Mesenchymal stem cell (in vitro differentiated cells and primary cell): ENCODE results near the gene CMTR1.

Experiments
- DNase-seq: peaks from one replicate; pipeline ENCODE4 v3.0.0-alpha.2; 2013
- H2AFZ ChIP-seq: one replicate; pipeline ENCODE4 v1.6.1; 2013; ENCODE audit warnings: low read depth, mild to moderate bottlenecking, control low read depth, inconsistent platforms, low read length, moderate library complexity
- H2AK5ac ChIP-seq: 2 replicates; pipeline ENCODE4 v1.6.1; 2013; ENCODE audit warnings: low read length, moderate library complexity, mild to moderate bottlenecking, inconsistent platforms; ENCODE audit not compliant: severe bottlenecking
- H2BK120ac ChIP-seq: one replicate; pipeline ENCODE4 v1.6.1; 2013; ENCODE audit warnings: low read depth, mild to moderate bottlenecking, inconsistent platforms, low read length, moderate library complexity
- H2BK12ac ChIP-seq, 2 experiments: one replicate each; pipeline ENCODE4 v1.6.1; 2013; ENCODE audit warnings: inconsistent platforms in 2 of 2, low read length in 2 of 2, mild to moderate bottlenecking in 2 of 2, moderate library complexity in 2 of 2, control low read depth in 1 of 2
- H2BK15ac ChIP-seq: one replicate; pipeline ENCODE4 v1.6.1; 2013; ENCODE audit warnings: mild to moderate bottlenecking, low read depth, inconsistent platforms; ENCODE audit not compliant: poor library complexity, severe bottlenecking
- H2BK5ac ChIP-seq: 2 replicates; pipeline ENCODE4 v1.6.1; 2013; ENCODE audit warnings: low read depth, mild to moderate bottlenecking, low read length, control low read depth, inconsistent platforms; ENCODE audit not compliant: poor library complexity, severe bottlenecking
- H3K14ac ChIP-seq, 2 experiments: one replicate each; pipeline ENCODE4 v1.6.1; 2013; ENCODE audit warnings: inconsistent platforms in 2 of 2, low read length in 2 of 2, control low read depth in 1 of 2, mild to moderate bottlenecking in 1 of 2, moderate library complexity in 1 of 2
- H3K18ac ChIP-seq, 2 experiments: one replicate each; pipeline ENCODE4 v1.6.1; 2013; ENCODE audit warnings: inconsistent platforms in 2 of 2, low read length in 2 of 2, control low read depth in 1 of 2, low read depth in 1 of 2, mild to moderate bottlenecking in 1 of 2
- H3K23ac ChIP-seq, 2 experiments: one replicate each; pipeline ENCODE4 v1.6.1; 2013; ENCODE audit warnings: inconsistent platforms in 2 of 2, low read length in 2 of 2, mild to moderate bottlenecking in 2 of 2, moderate library complexity in 2 of 2, control low read depth in 1 of 2
- H3K27ac ChIP-seq: 2 replicates; pipeline ENCODE4 v1.5.1; 2013; ENCODE audit warnings: mild to moderate bottlenecking, moderate library complexity, low read length, control low read depth, inconsistent platforms; ENCODE audit not compliant: poor library complexity, severe bottlenecking
- H3K27me3 ChIP-seq, 2 experiments: 2 replicates each; pipeline versions ENCODE4 v1.6.1 to v1.7.0; 2013; ENCODE audit warnings: low read length in 2 of 2, mild to moderate bottlenecking in 2 of 2, moderate library complexity in 2 of 2, control low read depth in 1 of 2, inconsistent platforms in 1 of 2; ENCODE audit not compliant: control insufficient read depth in 1 of 2, insufficient read depth in 1 of 2
- H3K36me3 ChIP-seq, 2 experiments: 2 replicates each; pipeline versions ENCODE4 v1.6.1 to v1.7.0; 2013; ENCODE audit warnings: low read length in 2 of 2, control low read depth in 1 of 2, inconsistent platforms in 1 of 2, low read depth in 1 of 2, mild to moderate bottlenecking in 1 of 2; ENCODE audit not compliant: insufficient read depth in 2 of 2, control insufficient read depth in 1 of 2
- H3K4ac ChIP-seq, 2 experiments: one replicate each; pipeline ENCODE4 v1.6.1; 2013; ENCODE audit warnings: inconsistent platforms in 2 of 2, low read length in 2 of 2, mild to moderate bottlenecking in 2 of 2, moderate library complexity in 2 of 2, control low read depth in 1 of 2, low read depth in 1 of 2
- H3K4me1 ChIP-seq: 2 replicates; pipeline ENCODE4 v1.6.1; 2013; ENCODE audit warnings: low read depth, low read length, control low read depth; ENCODE audit not compliant: control insufficient read depth, insufficient read depth
- H3K4me2 ChIP-seq: 2 replicates; pipeline ENCODE4 v1.6.1; 2013; ENCODE audit warnings: low read length, mild to moderate bottlenecking, inconsistent platforms; ENCODE audit not compliant: poor library complexity, severe bottlenecking
- H3K4me3 ChIP-seq, 2 experiments: 2 replicates each; pipeline versions ENCODE4 v1.5.1 to v1.7.0; 2013; ENCODE audit warnings: low read length in 2 of 2, mild to moderate bottlenecking in 2 of 2, control low read depth in 1 of 2, low read depth in 1 of 2; ENCODE audit not compliant: insufficient read depth in 1 of 2
- H3K79me1 ChIP-seq: replicated peaks from 2 replicates; pipeline ENCODE4 v1.6.1; 2013; ENCODE audit warnings: mild to moderate bottlenecking, control low read depth, low read length, inconsistent platforms; ENCODE audit not compliant: poor library complexity, severe bottlenecking
- H3K9ac ChIP-seq: 2 replicates; pipeline ENCODE4 v1.7.0; 2013; ENCODE audit warnings: mild to moderate bottlenecking, low read length, moderate library complexity
- H3K9me3 ChIP-seq: 2 replicates; pipeline ENCODE4 v1.7.0; 2013; ENCODE audit warnings: mild to moderate bottlenecking, low read length; ENCODE audit not compliant: control insufficient read depth
- H4K8ac ChIP-seq: one replicate; pipeline ENCODE4 v1.6.1; 2013; ENCODE audit warnings: inconsistent platforms, mild to moderate bottlenecking, low read length, moderate library complexity
- H4K91ac ChIP-seq: one replicate; pipeline ENCODE4 v1.6.1; 2013; ENCODE audit warnings: mild to moderate bottlenecking, low read length, inconsistent platforms
- WGBS: methylation state at CpG from one replicate; pipeline ENCODE4 v1.1.7; 2013; ENCODE audit warnings: mixed read lengths; 5-methylcytosine and 5-hydroxymethylcytosine counted together

CMTR1 gene

GRCh38 chr6:37480951-37481534 lies 48.0 kb downstream of the CMTR1 start:
- H2BK12ac ChIP-seq, result no peak overlapping the region
- peaks cover 6% of the 10 kb centered on the region for H3K4me1 ChIP-seq
- H3K4ac ChIP-seq, result no peak overlapping the region
- no peaks in the 10 kb centered on the region for H3K27me3 ChIP-seq
- no peak overlapping the region for H3K9ac ChIP-seq
- no peak overlapping the region for H2AFZ ChIP-seq
- no peak overlapping the region for H4K91ac ChIP-seq
- no peaks in the 10 kb centered on the region for H3K9me3 ChIP-seq
- H3K23ac ChIP-seq, result no peak overlapping the region
- no peak overlapping the region for H3K14ac ChIP-seq
- H3K4me2 ChIP-seq, result no peak overlapping the region
- no peak overlapping the region for H4K8ac ChIP-seq
- no peak overlapping the region for H2BK15ac ChIP-seq
- H3K79me1 ChIP-seq, result peaks cover 2% of the 10 kb centered on the region
- no peak for DNase-seq
- no peak overlapping the region for H2AK5ac ChIP-seq
- H3K18ac ChIP-seq, result no peak overlapping the region
- H3K4me3 ChIP-seq, result no peak overlapping the region
- H2BK5ac ChIP-seq, result no peak overlapping the region
- H3K36me3 ChIP-seq, result peaks cover 72 to 80% of the 10 kb centered on the region in 2 experiments
- no peak overlapping the region for H3K27ac ChIP-seq
- H2BK120ac ChIP-seq, result no peak overlapping the region
- WGBS, result 68% methylated on average over 6 of the region's 7 CpGs

GRCh38 chr6:37481711-37482605 lies 48.9 kb downstream of the CMTR1 start:
- Histone ChIP-seq H2BK5ac (no peak overlapping the region), H3K14ac (no peak overlapping the region), H2BK12ac (no peak overlapping the region), H2AFZ (no peak overlapping the region), H3K4me3 (no peak overlapping the region), H2AK5ac (no peak overlapping the region), H2BK15ac (no peak overlapping the region), H4K8ac (no peak overlapping the region), H3K36me3 (peaks cover 69 to 74% of the 10 kb centered on the region in 2 experiments), H4K91ac (no peak overlapping the region), H3K23ac (no peak overlapping the region), H3K27ac (no peak overlapping the region), H3K79me1 (peaks cover 7% of the 10 kb centered on the region), H3K4me1 (peaks cover 6% of the 10 kb centered on the region), H2BK120ac (no peak overlapping the region), H3K27me3 (no peaks in the 10 kb centered on the region), H3K4ac (no peak overlapping the region), H3K9ac (no peak overlapping the region), H3K9me3 (no peaks in the 10 kb centered on the region), H3K18ac (no peak overlapping the region), H3K4me2 (no peak overlapping the region)
- no peak for DNase-seq
- 69% methylated on average over 13 of the region's 15 CpGs for WGBS

- Histone ChIP-seq H3K23ac (no peak overlapping the region), H2AFZ (no peak overlapping the region), H3K4me1 (peaks cover 6% of the 10 kb centered on the region), H4K91ac (no peak overlapping the region), H3K27me3 (no peaks in the 10 kb centered on the region), H3K4me2 (no peak overlapping the region), H2AK5ac (no peak overlapping the region), H3K27ac (no peak overlapping the region), H3K36me3 (peaks cover 63 to 70% of the 10 kb centered on the region in 2 experiments), H3K4ac (no peak overlapping the region), H3K79me1 (peaks cover 7% of the 10 kb centered on the region), H2BK5ac (no peak overlapping the region), H3K14ac (no peak overlapping the region), H2BK120ac (no peak overlapping the region), H2BK15ac (no peak overlapping the region), H4K8ac (no peak overlapping the region), H2BK12ac (no peak overlapping the region), H3K9me3 (no peaks in the 10 kb centered on the region), H3K9ac (no peak overlapping the region), H3K4me3 (no peak overlapping the region), H3K18ac (no peak overlapping the region)
- no peak for DNase-seq
- WGBS, result 79% methylated on average over 10 of the region's 10 CpGs
Measured at GRCh38 chr6:37482606-37483251, 49.7 kb downstream of the CMTR1 start.

GRCh38 chr6:37483252-37483901 lies 50.4 kb downstream of the CMTR1 start:
- Histone ChIP-seq H2BK120ac (no peak overlapping the region), H2AFZ (no peak overlapping the region), H3K27ac (no peak overlapping the region), H3K4ac (no peak overlapping the region), H2BK12ac (no peak overlapping the region), H4K91ac (no peak overlapping the region), H3K18ac (no peak overlapping the region), H3K4me2 (no peak overlapping the region), H3K4me3 (no peak overlapping the region), H3K27me3 (no peaks in the 10 kb centered on the region), H4K8ac (no peak overlapping the region), H3K9ac (no peak overlapping the region), H3K23ac (no peak overlapping the region), H2BK5ac (no peak overlapping the region), H3K79me1 (peaks cover 10% of the 10 kb centered on the region), H3K36me3 (peaks cover 58 to 69% of the 10 kb centered on the region in 2 experiments), H2AK5ac (no peak overlapping the region), H2BK15ac (no peak overlapping the region), H3K14ac (no peak overlapping the region), H3K4me1 (peaks cover 6% of the 10 kb centered on the region), H3K9me3 (no peaks in the 10 kb centered on the region)
- no peak for DNase-seq
- WGBS, result 98% methylated on average over 10 of the region's 11 CpGs
